Keratinocyte (primary cell): Measurements from ENCODE around the gene HNRNPDL. TPM values are rescaled to one million over a fixed set of nuclear protein-coding genes. Genes with fewer than 3 reads are reported as not detected.

ENCODE experiments used
- DNase-seq: peaks from one replicate; pipeline ENCODE4 v3.0.0-alpha.2; 2011; ENCODE audit warnings: low read depth, missing footprints, low spot score
- FAIRE-seq: peaks from 2 replicates; lab custom pipeline; 2011; peaks lifted over from hg19 to GRCh38; lab: Jason Lieb, UNC
- H2AFZ ChIP-seq: 2 replicates; pipeline ENCODE4 v1.6.0; 2012; ENCODE audit warnings: low read length, control low read depth, inconsistent platforms; ENCODE audit not compliant: control insufficient read depth
- H3K27ac ChIP-seq: 2 replicates; pipeline ENCODE4 v1.5.1; 2011; ENCODE audit warnings: low read length; ENCODE audit not compliant: control insufficient read depth, insufficient read depth
- H3K27me3 ChIP-seq: 3 replicates; pipeline ENCODE4 v1.6.0; 2011; ENCODE audit warnings: low read length; ENCODE audit not compliant: control insufficient read depth, insufficient read depth; ENCODE audit errors: extremely low read depth
- H3K36me3 ChIP-seq, 2 experiments: 2 replicates in 1 of 2; 3 replicates in 1 of 2; pipeline ENCODE4 v1.5.1; 2011; ENCODE audit warnings: low read length in 2 of 2, mild to moderate bottlenecking in 1 of 2; ENCODE audit not compliant: control insufficient read depth in 2 of 2, insufficient read depth in 2 of 2; ENCODE audit errors: extremely low read depth in 1 of 2
- H3K4me1 ChIP-seq: 3 replicates; pipeline ENCODE4 v1.5.1; 2011; ENCODE audit warnings: low read length; ENCODE audit not compliant: control insufficient read depth, insufficient read depth; ENCODE audit errors: extremely low read depth
- H3K4me2 ChIP-seq: 3 replicates; pipeline ENCODE4 v1.6.0; 2011; ENCODE audit warnings: low read depth, low read length; ENCODE audit not compliant: control insufficient read depth, insufficient read depth; ENCODE audit errors: extremely low read depth
- H3K4me3 ChIP-seq, 3 experiments: fragments of 200-600 bp in 1 of 3; sonication (generic) in 1 of 3; 2 replicates in 2 of 3; 3 replicates in 1 of 3; pipeline ENCODE4 v1.5.1; 2011 to 2016; ENCODE audit warnings: low read length in 3 of 3, mild to moderate bottlenecking in 3 of 3, control low read depth in 2 of 3, inconsistent platforms in 1 of 3, low read depth in 1 of 3, mixed read lengths in 1 of 3, mixed run types in 1 of 3, moderate library complexity in 1 of 3; ENCODE audit not compliant: control insufficient read depth in 2 of 3, insufficient read depth in 2 of 3; ENCODE audit errors: extremely low read depth in 1 of 3
- H3K79me2 ChIP-seq: 2 replicates; pipeline ENCODE4 v1.6.0; 2012; ENCODE audit warnings: low read length; ENCODE audit not compliant: control insufficient read depth, insufficient read depth
- H3K9ac ChIP-seq: 3 replicates; pipeline ENCODE4 v1.6.0; 2011; ENCODE audit warnings: low read length; ENCODE audit not compliant: control insufficient read depth, insufficient read depth; ENCODE audit errors: extremely low read depth
- H3K9me1 ChIP-seq: 3 replicates; pipeline ENCODE4 v1.6.0; 2011; ENCODE audit warnings: low read length; ENCODE audit not compliant: control insufficient read depth, insufficient read depth; ENCODE audit errors: extremely low read depth
- H3K9me3 ChIP-seq: 2 replicates; pipeline ENCODE4 v1.5.1; 2012; ENCODE audit warnings: low read depth, low read length; ENCODE audit not compliant: control insufficient read depth
- H4K20me1 ChIP-seq: 3 replicates; pipeline ENCODE4 v1.6.0; 2011; ENCODE audit warnings: low read length; ENCODE audit not compliant: control insufficient read depth, insufficient read depth; ENCODE audit errors: extremely low read depth
- EZH2 ChIP-seq: IDR thresholded peaks from one replicate; pipeline ENCODE4 v1.6.1; 2012; ENCODE audit warnings: inconsistent platforms, mild to moderate bottlenecking, low read length, moderate library complexity
- dilution Hi-C: fragments of 300-500 bp; cut with MboI; formaldehyde crosslinking; loops from one replicate; pipeline ENCODE4 v1.7.0; 2020; ENCODE audit warnings: low sequenced_read_pairs; ENCODE audit not compliant: extremely low pct_ligation_motif_present
- polyA plus RNA-seq, 5 experiments: library from polyadenylated mRNA; depleted of rRNA in 3 of 5; stranded (reverse) in 3 of 5; stranded (forward) in 1 of 5; unstranded in 1 of 5; fragments of >200 nt; gene quantifications; 1 replicate in 1 of 5; 2 replicates in 3 of 5; 3 replicates in 1 of 5; pipeline versions ENCODE4 v1.2.1 to v1.2.3, GENCODE V29; 2011 to 2012; ENCODE audit warnings: missing spikeins in 2 of 5, low read depth in 1 of 5, low replicate concordance in 1 of 5
- TF ChIP-seq, protein P1 (sequence below), 3 experiments: IDR thresholded peaks in 1 of 3; conservative IDR thresholded peaks in 1 of 3; optimal IDR thresholded peaks in 1 of 3; 2 replicates in 2 of 3; 3 replicates in 1 of 3; pipeline versions ENCODE3 to v1.5.1; 2011; ENCODE audit warnings: low read length in 3 of 3, mild to moderate bottlenecking in 3 of 3, moderate library complexity in 2 of 3, control low read depth in 1 of 3, inconsistent platforms in 1 of 3; ENCODE audit not compliant: insufficient read depth in 2 of 3; ENCODE audit errors: extremely low read depth in 1 of 3

The HNRNPDL gene
- polyA plus RNA-seq, 1 donor (not counting 4 experiments of a cell fraction or from before 2014, with no cell fraction given), result 292 TPM

- Histone ChIP-seq H3K9me1 (no peaks in the 10 kb centered on the region), H4K20me1 (no peaks in the 10 kb centered on the region), H3K36me3 (no peaks in the 10 kb centered on the region), H3K79me2 (no peaks in the 10 kb centered on the region), H3K9me3 (no peaks in the 10 kb centered on the region), H3K27ac (no peak overlapping the region), H2AFZ (no peak overlapping the region), H3K4me2 (no peak overlapping the region), H3K9ac (no peak overlapping the region), H3K27me3 (no peaks in the 10 kb centered on the region), H3K4me1 (peaks cover 12% of the 10 kb centered on the region), H3K4me3 (no peak overlapping the region)
- no peak for FAIRE-seq
- dilution Hi-C loops, result no loop called here
- no peak for DNase-seq
- TF ChIP-seq EZH2, result no peak
- TF ChIP-seq, protein P1, sequence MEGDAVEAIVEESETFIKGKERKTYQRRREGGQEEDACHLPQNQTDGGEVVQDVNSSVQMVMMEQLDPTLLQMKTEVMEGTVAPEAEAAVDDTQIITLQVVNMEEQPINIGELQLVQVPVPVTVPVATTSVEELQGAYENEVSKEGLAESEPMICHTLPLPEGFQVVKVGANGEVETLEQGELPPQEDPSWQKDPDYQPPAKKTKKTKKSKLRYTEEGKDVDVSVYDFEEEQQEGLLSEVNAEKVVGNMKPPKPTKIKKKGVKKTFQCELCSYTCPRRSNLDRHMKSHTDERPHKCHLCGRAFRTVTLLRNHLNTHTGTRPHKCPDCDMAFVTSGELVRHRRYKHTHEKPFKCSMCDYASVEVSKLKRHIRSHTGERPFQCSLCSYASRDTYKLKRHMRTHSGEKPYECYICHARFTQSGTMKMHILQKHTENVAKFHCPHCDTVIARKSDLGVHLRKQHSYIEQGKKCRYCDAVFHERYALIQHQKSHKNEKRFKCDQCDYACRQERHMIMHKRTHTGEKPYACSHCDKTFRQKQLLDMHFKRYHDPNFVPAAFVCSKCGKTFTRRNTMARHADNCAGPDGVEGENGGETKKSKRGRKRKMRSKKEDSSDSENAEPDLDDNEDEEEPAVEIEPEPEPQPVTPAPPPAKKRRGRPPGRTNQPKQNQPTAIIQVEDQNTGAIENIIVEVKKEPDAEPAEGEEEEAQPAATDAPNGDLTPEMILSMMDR (optimal IDR thresholded peaks at IDR 0.05 in 1 of 3, IDR thresholded peaks at IDR 0.05 in 1 of 3, conservative IDR thresholded peaks at IDR 0.05 in 1 of 3; ENCODE audit: extremely low read depth in 1 of 3, insufficient read depth in 2 of 3, low read length in 3 of 3), result no peak
Measured at GRCh38 chr4:82381661-82382296, 48.5 kb downstream of the HNRNPDL start.

DNA sequence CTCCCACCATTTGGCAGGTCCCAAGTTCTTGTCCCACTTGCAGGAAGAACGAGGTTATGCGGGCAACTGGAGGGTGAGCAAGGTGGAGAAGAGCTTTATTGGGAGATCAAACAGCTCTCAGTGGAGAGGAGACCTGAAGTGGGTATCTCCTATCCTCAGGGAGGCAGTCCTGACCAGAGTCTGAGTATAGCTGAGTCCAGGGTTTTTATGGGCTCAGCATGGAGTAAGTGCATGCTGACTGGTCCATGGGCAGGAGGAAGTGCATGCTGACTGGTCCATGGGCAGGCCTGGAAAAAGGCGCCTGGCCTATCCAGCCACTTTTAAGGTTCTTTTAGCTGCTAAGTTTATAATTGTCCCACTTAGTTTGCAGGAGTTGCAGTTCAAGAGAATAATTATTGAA lies 49.0 kb downstream of the HNRNPDL start:
- Histone ChIP-seq H3K9me1 (no peaks in the 10 kb centered on the region), H3K36me3 (no peaks in the 10 kb centered on the region), H3K27ac (no peak overlapping the region), H3K4me3 (no peak overlapping the region), H3K9me3 (no peaks in the 10 kb centered on the region), H3K27me3 (no peaks in the 10 kb centered on the region), H2AFZ (no peak overlapping the region), H3K9ac (no peak overlapping the region), H3K4me2 (no peak overlapping the region), H3K79me2 (peaks cover 4% of the 10 kb centered on the region), H4K20me1 (no peaks in the 10 kb centered on the region), H3K4me1 (peaks cover 14% of the 10 kb centered on the region)
- DNase-seq (no peak), FAIRE-seq (no peak)
- dilution Hi-C loops, result no loop called here
- TF ChIP-seq, protein P1 (optimal IDR thresholded peaks at IDR 0.05 in 1 of 3, IDR thresholded peaks at IDR 0.05 in 1 of 3, conservative IDR thresholded peaks at IDR 0.05 in 1 of 3; ENCODE audit: extremely low read depth in 1 of 3, insufficient read depth in 2 of 3, low read length in 3 of 3), result no peak
- TF ChIP-seq EZH2, result no peak
